Thyroid gland (tissue), 4 donors: ENCODE data around the gene KRTAP5-6.

Experiments
- POLR2A ChIP-seq, 2 donors: fragments of 450-650 bp; IDR thresholded peaks; one replicate each; pipeline ENCODE4 v1.6.1; 2017; ENCODE audit warnings: antibody characterized with exemption in 2 of 2, mild to moderate bottlenecking in 2 of 2, moderate library complexity in 1 of 2
- TF ChIP-seq, protein P1 (sequence below), 6 experiments: fragments of 200-600 bp in 3 of 6; fragments of 450-650 bp in 3 of 6; sonication (generic) in 3 of 6; IDR thresholded peaks; one replicate each; pipeline ENCODE4 v1.5.1; 2016 to 2019; ENCODE audit warnings: antibody characterized with exemption in 6 of 6, mild to moderate bottlenecking in 2 of 6, inconsistent platforms in 1 of 6, moderate library complexity in 1 of 6

DNA sequence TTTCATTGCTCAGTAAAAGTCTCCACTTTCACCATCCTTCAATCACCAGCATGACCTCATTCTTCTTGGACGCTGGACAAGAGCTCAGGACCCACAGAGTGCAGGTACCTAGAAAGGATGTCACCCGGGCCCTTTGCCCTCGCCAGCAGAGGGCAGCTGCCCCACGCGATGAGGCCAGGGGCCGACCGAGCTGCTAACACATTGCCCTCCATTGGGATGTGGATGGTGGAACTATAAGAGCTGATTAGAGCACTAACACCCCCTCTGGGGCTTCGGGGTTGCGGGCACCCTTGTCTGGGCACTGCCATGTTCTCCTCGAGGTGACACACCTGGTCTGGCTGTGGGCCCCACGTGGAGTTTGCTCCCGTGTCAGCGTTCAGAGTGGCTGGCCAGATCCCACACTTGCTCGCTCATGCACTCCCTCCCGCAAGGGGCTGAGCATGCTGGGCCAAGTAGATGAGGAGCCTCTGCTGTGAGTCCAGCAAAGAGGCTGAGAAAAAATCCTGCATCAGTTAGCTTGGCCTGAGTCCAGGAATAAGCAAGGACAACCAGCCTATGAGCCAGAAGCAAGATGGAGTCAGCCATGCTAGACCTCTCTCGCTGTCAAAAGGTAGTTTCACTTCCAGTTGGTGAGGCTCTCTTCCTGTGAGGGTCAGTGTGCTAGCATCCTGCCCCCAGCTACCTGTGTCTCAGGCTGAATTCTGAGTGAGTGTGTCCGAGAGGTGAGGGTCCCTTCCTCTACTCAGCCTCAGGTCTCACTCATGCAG, 9.8 kb downstream of the KRTAP5-6 start:
- TF ChIP-seq, protein P1, sequence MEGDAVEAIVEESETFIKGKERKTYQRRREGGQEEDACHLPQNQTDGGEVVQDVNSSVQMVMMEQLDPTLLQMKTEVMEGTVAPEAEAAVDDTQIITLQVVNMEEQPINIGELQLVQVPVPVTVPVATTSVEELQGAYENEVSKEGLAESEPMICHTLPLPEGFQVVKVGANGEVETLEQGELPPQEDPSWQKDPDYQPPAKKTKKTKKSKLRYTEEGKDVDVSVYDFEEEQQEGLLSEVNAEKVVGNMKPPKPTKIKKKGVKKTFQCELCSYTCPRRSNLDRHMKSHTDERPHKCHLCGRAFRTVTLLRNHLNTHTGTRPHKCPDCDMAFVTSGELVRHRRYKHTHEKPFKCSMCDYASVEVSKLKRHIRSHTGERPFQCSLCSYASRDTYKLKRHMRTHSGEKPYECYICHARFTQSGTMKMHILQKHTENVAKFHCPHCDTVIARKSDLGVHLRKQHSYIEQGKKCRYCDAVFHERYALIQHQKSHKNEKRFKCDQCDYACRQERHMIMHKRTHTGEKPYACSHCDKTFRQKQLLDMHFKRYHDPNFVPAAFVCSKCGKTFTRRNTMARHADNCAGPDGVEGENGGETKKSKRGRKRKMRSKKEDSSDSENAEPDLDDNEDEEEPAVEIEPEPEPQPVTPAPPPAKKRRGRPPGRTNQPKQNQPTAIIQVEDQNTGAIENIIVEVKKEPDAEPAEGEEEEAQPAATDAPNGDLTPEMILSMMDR (IDR thresholded peaks at IDR 0.05) = no peak
- TF ChIP-seq POLR2A (IDR thresholded peaks at IDR 0.05) = no peak
